Body of pancreas (tissue), 4 donors: ENCODE results near the gene IDH3G. TPM values are rescaled to one million over a fixed set of nuclear protein-coding genes. Genes with fewer than 3 reads are reported as not detected.

Source experiments
- ATAC-seq: fragments of 150-250 bp; one replicate; pipeline ENCODE4 v1.9.1; 2016
- DNase-seq, 4 donors: peaks; one replicate each; pipeline ENCODE4 v3.0.0-alpha.2; 2019
- H3K27ac ChIP-seq, 4 donors: fragments of 200-600 bp; sonication (generic); 1 replicate in 3 of 4; 2 replicates in 1 of 4; pipeline versions ENCODE4 v1.5.1 to v1.6.1; 2016 to 2019; ENCODE audit warnings: mild to moderate bottlenecking in 1 of 4, mixed read lengths in 1 of 4, moderate library complexity in 1 of 4
- H3K27me3 ChIP-seq, 2 donors: fragments of 200-600 bp; sonication (generic); one replicate each; pipeline ENCODE4 v1.6.0; 2016; ENCODE audit warnings: mild to moderate bottlenecking in 1 of 2
- H3K36me3 ChIP-seq, 2 donors: fragments of 200-600 bp; sonication (generic); replicated peaks in 1 of 2; 2 replicates each; pipeline ENCODE4 v1.5.1; 2016; ENCODE audit warnings: low read depth in 2 of 2; ENCODE audit not compliant: insufficient read depth in 1 of 2
- H3K4me1 ChIP-seq: fragments of 200-600 bp; sonication (generic); one replicate; pipeline ENCODE4 v1.6.0; 2016
- H3K4me3 ChIP-seq, 2 donors: fragments of 200-600 bp; sonication (generic); 1 replicate in 1 of 2; 2 replicates in 1 of 2; pipeline ENCODE4 v1.5.1; 2016 to 2019
- H3K9me3 ChIP-seq, 3 donors: fragments of 200-600 bp; sonication (generic); 1 replicate in 2 of 3; 2 replicates in 1 of 3; pipeline ENCODE4 v1.5.1; 2016
- POLR2A ChIP-seq, 3 donors: fragments of 450-650 bp; IDR thresholded peaks; one replicate each; pipeline ENCODE4 v1.6.1; 2016; ENCODE audit warnings: antibody characterized with exemption in 3 of 3, mild to moderate bottlenecking in 2 of 3
- WGBS, 2 donors: methylation state at CpG; one replicate each; pipeline ENCODE4 v1.1.5; 2017; 5-methylcytosine and 5-hydroxymethylcytosine counted together
- intact Hi-C: fragments of 100-400 bp; cut with DNase I; formaldehyde crosslinking; loops from one replicate; pipeline ENCODE4 v1.15.1; 2023
- total RNA-seq, 2 donors: library from RNA; depleted of rRNA; stranded (reverse); fragments of >200 nt; gene quantifications; one replicate each; pipeline ENCODE4 v1.1.0, GENCODE V29; 2016
- TF ChIP-seq, protein P1 (sequence below), 7 experiments: fragments of 450-650 bp in 4 of 7; fragments of 200-600 bp in 3 of 7; sonication (generic) in 3 of 7; IDR thresholded peaks; one replicate each; pipeline ENCODE4 v1.5.1; 2016 to 2019; ENCODE audit warnings: antibody characterized with exemption in 7 of 7

IDH3G gene
- total RNA-seq, 2 donors from 2014 or later, result 25.2 to 27.7 TPM

DNA sequence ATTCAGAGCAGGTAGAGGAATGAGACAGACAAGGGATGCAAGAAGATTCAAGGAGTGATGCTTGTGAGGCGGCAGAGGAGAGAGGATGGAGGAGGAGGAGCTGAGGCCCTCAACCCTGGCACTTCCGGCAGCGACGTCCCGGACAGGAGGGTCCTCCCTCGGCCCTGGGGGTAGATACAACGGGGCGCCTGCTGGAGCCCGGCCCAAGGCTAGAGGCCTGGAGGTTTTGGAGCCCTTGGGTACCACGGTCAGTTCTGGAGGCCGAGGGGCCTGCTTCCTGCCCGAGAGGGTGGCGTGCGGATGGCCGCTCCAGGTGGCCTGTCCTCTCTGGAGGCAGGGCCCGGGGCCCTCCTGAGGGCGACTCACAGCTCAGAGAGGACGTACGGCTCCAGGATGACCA is 13.8 kb upstream of the IDH3G start:
- ATAC-seq, result no peak
- intact Hi-C loops, result no loop called here
- TF ChIP-seq, protein P1, sequence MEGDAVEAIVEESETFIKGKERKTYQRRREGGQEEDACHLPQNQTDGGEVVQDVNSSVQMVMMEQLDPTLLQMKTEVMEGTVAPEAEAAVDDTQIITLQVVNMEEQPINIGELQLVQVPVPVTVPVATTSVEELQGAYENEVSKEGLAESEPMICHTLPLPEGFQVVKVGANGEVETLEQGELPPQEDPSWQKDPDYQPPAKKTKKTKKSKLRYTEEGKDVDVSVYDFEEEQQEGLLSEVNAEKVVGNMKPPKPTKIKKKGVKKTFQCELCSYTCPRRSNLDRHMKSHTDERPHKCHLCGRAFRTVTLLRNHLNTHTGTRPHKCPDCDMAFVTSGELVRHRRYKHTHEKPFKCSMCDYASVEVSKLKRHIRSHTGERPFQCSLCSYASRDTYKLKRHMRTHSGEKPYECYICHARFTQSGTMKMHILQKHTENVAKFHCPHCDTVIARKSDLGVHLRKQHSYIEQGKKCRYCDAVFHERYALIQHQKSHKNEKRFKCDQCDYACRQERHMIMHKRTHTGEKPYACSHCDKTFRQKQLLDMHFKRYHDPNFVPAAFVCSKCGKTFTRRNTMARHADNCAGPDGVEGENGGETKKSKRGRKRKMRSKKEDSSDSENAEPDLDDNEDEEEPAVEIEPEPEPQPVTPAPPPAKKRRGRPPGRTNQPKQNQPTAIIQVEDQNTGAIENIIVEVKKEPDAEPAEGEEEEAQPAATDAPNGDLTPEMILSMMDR (IDR thresholded peaks at IDR 0.05), result no peak
- no peak for TF ChIP-seq POLR2A (IDR thresholded peaks at IDR 0.05)
- H3K36me3 ChIP-seq, result no peaks in the 10 kb centered on the region
- H3K9me3 ChIP-seq, result no peaks in the 10 kb centered on the region
- H3K27me3 ChIP-seq, result no peaks in the 10 kb centered on the region
- H3K4me3 ChIP-seq, result no peak overlapping the region
- no peak for DNase-seq
- H3K4me1 ChIP-seq, result no peaks in the 10 kb centered on the region
- WGBS, 2 donors, result 88 to 90% methylated on average over 6 to 7 of the region's 19 CpGs
- no peak overlapping the region for H3K27ac ChIP-seq

DNA sequence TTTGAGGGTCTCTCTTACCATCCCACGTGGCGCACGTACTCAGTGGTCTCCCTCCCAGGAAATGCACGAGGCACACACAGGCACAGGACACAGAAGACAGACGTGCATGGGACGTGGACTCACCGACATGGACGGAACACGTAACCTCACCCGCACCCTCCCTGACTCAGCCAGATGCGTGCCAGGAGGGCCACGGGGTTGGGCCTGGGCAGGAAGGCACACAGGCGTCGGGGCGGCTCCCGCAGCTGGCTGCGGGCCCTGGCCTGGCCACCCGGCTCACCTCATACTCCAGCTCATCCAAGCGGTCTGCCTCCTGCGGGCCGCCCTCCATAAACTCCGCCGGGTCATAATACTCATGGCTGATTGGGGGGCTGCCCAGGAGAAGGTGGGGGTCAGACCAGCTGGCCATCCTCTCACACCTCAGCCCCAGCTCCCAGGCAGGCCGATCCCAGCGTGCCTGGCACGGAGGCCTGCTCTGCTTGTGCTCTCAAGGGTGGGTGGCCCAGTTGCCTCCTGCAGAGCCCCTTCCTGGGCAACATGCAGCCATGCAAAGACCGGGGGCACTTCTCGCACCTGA is 12.9 kb upstream of the IDH3G start:
- DNase-seq (no peak), ATAC-seq (no peak)
- no peaks in the 10 kb centered on the region for H3K36me3 ChIP-seq
- no peaks in the 10 kb centered on the region for H3K4me1 ChIP-seq
- intact Hi-C loops, result no loop called here
- WGBS, 2 donors, result 92 to 100% methylated on average over 1 to 10 of the region's 28 CpGs
- H3K4me3 ChIP-seq, result no peak overlapping the region
- no peak for TF ChIP-seq POLR2A (IDR thresholded peaks at IDR 0.05)
- TF ChIP-seq, protein P1 (IDR thresholded peaks at IDR 0.05), result no peak
- H3K27me3 ChIP-seq, result no peaks in the 10 kb centered on the region
- no peak overlapping the region for H3K27ac ChIP-seq
- H3K9me3 ChIP-seq, result no peaks in the 10 kb centered on the region

DNA sequence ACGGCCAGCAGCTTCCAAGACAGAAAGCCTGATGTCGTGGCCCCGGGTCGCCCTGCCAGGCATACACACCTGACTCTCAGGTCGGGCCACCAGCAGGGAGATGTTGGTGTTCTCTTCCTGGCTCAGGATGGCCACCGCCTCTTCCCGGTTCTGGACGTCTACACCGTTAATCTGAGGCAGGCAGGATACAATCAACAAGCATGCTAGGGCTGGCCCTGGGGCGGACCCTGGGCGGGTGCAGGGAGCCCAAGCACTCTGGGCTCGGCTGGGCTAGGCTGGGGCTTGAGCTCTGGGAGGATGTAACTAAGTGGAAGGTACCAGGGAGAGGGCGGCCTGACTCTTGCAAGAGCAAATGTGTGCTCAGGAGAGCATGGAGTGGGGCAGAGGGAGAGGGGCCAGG is 11.3 kb upstream of the IDH3G start:
- Histone ChIP-seq H3K27me3 (no peaks in the 10 kb centered on the region), H3K27ac (no peak overlapping the region), H3K36me3 (no peaks in the 10 kb centered on the region), H3K4me1 (no peaks in the 10 kb centered on the region), H3K4me3 (no peak overlapping the region), H3K9me3 (no peaks in the 10 kb centered on the region)
- DNase-seq (no peak), ATAC-seq (no peak)
- intact Hi-C loops, result no loop called here
- no peak for TF ChIP-seq POLR2A (IDR thresholded peaks at IDR 0.05)
- TF ChIP-seq, protein P1 (IDR thresholded peaks at IDR 0.05), result no peak
- 80 to 83% methylated on average over 1 to 7 of the region's 13 CpGs for WGBS, 2 donors

DNA sequence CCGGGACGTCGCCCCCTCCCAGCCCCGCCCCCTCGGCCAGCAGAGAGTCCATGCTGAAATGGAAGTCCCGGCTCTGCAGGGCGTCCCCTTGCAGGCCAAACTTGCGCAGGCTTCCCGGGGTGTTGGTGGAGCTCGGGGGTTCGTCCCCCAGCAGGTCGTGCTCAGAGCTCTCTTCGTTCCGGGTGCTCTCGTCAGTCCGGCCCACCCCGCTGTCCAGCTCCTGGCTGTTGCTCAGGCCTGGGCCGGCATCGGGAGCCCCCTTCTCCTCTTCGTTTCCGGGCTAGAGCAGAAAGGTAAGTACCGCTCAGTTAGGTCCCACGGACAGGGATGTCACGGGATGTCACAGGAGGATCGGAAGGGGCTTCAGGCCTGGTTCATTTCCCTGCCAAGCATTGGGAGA is 10.4 kb upstream of the IDH3G start:
- Histone ChIP-seq H3K9me3 (no peaks in the 10 kb centered on the region), H3K36me3 (no peaks in the 10 kb centered on the region), H3K4me1 (no peaks in the 10 kb centered on the region), H3K4me3 (no peak overlapping the region), H3K27me3 (no peaks in the 10 kb centered on the region), H3K27ac (no peak overlapping the region)
- no peak for ATAC-seq
- TF ChIP-seq POLR2A (IDR thresholded peaks at IDR 0.05), result no peak
- TF ChIP-seq, protein P1 (IDR thresholded peaks at IDR 0.05), result no peak
- DNase-seq, result no peak
- 96% methylated on average over 16 of the region's 25 CpGs; no CpG with 5 or more reads in 1 of the 2 donors for WGBS, 2 donors
- intact Hi-C loops, result no loop called here

DNA sequence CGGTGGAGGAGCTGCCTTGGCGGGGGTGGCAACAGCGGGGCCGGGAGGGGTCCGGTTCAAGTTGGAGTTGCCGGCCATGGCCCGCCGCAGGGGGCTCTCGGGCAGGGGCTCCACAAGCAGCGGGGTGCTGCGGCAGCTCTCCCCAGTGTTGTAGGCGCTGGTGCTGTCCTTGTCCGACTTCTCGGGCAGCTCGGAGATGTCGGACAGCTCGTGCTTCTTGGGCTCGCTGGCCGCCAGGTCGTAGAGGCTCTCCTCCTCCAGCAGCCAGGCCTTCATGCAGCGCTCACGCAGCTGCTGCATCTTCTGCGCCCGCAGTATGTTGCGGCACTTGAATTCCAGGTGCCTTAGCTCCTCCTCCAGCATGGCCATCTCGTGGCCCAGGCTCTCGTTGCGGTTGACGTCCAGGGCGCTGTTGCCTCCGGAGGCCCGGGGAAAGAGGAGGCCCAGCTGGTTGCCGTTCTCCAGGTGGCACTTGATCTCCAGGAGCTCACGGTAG is 10.0 kb upstream of the IDH3G start:
- no peak overlapping the region for H3K4me3 ChIP-seq
- ATAC-seq, result no peak

More for the DNA sequence above, 10.0 kb upstream of the IDH3G start:
- DNase-seq, result no peak
- Histone ChIP-seq H3K27me3 (no peaks in the 10 kb centered on the region), H3K36me3 (no peaks in the 10 kb centered on the region), H3K9me3 (no peaks in the 10 kb centered on the region), H3K27ac (no peak overlapping the region), H3K4me1 (peaks cover 5% of the 10 kb centered on the region)
- no peak for TF ChIP-seq POLR2A (IDR thresholded peaks at IDR 0.05)
- TF ChIP-seq, protein P1 (IDR thresholded peaks at IDR 0.05), result no peak
- intact Hi-C loops, result no loop called here
- 95% methylated on average over 4 of the region's 34 CpGs; no CpG with 5 or more reads in 1 of the 2 donors for WGBS, 2 donors
